Esophagus squamous epithelium (tissue), 5 donors: ENCODE measurements around the gene LTBP2. TPM values are rescaled to one million over a fixed set of nuclear protein-coding genes. Genes with fewer than 3 reads are reported as not detected.

Source experiments
- DNase-seq: peaks from one replicate; lab custom pipeline; 2025; lab: John Stamatoyannopoulos, UW
- H3K27ac ChIP-seq, 4 donors: fragments of 200-600 bp; sonication (generic); one replicate each; pipeline ENCODE4 v1.5.1; 2016 to 2019; ENCODE audit warnings: mild to moderate bottlenecking in 1 of 4
- H3K27me3 ChIP-seq, 4 donors: fragments of 200-600 bp; sonication (generic); 1 replicate in 3 of 4; 2 replicates in 1 of 4; pipeline versions ENCODE4 v1.5.1 to v1.6.0; 2017 to 2021; ENCODE audit warnings: antibody characterized with exemption in 1 of 4
- H3K36me3 ChIP-seq, 3 donors: fragments of 200-600 bp; sonication (generic); one replicate each; pipeline ENCODE4 v1.5.1; 2016 to 2019
- H3K4me1 ChIP-seq, 3 donors: fragments of 200-600 bp; sonication (generic); one replicate each; pipeline ENCODE4 v1.5.1; 2017 to 2019
- H3K4me3 ChIP-seq, 4 donors: fragments of 200-600 bp; sonication (generic); 1 replicate in 3 of 4; 2 replicates in 1 of 4; pipeline ENCODE4 v1.5.1; 2016 to 2019; ENCODE audit warnings: mild to moderate bottlenecking in 2 of 4, moderate library complexity in 1 of 4
- H3K9me3 ChIP-seq, 3 donors: fragments of 200-600 bp; sonication (generic); one replicate each; pipeline ENCODE4 v1.5.1; 2016 to 2019
- CTCF ChIP-seq, 6 experiments: fragments of 450-650 bp in 4 of 6; fragments of 200-600 bp in 2 of 6; sonication (generic) in 2 of 6; IDR thresholded peaks; one replicate each; pipeline ENCODE4 v1.5.1; 2016 to 2019; ENCODE audit warnings: antibody characterized with exemption in 6 of 6, mild to moderate bottlenecking in 4 of 6, moderate library complexity in 4 of 6
- POLR2A ChIP-seq, 4 donors: fragments of 450-650 bp; IDR thresholded peaks; one replicate each; pipeline ENCODE4 v1.6.1; 2017; ENCODE audit warnings: antibody characterized with exemption in 4 of 4, mild to moderate bottlenecking in 4 of 4, moderate library complexity in 3 of 4
- WGBS, 2 donors: methylation state at CpG; one replicate each; pipeline ENCODE4 v1.1.5; 2018; 5-methylcytosine and 5-hydroxymethylcytosine counted together
- intact Hi-C: fragments of 100-400 bp; cut with DNase I; formaldehyde crosslinking; loops from one replicate; pipeline ENCODE4 v1.15.0; 2022
- total RNA-seq, 4 donors: library from RNA; depleted of rRNA; stranded (reverse); fragments of >200 nt; gene quantifications; one replicate each; pipeline ENCODE4 v1.1.0, GENCODE V29; 2016
- donor health status: DM: yes; HTN: yes; CAD: no.

LTBP2 gene
- total RNA-seq, 4 donors from 2014 or later: 10.3 to 41.6 (median 17.0) TPM

GRCh38 chr14:74547331-74547927, 64.6 kb downstream of the LTBP2 start:
- H3K27me3 ChIP-seq: no peaks in the 10 kb centered on the region
- intact Hi-C loops: no loop called here
- WGBS, 2 donors: 93 to 95% methylated on average over 4 of the region's 5 CpGs

GRCh38 chr14:74546416-74546815, 65.6 kb downstream of the LTBP2 start:
- no peak for DNase-seq
- TF ChIP-seq POLR2A (IDR thresholded peaks at IDR 0.05) (no peak), CTCF (IDR thresholded peaks at IDR 0.05) (no peak)
- Histone ChIP-seq H3K4me1 (peaks cover 5 to 31% (median 11%) of the 10 kb centered on the region in 3 donors), H3K9me3 (no peaks in the 10 kb centered on the region), H3K4me3 (no peak overlapping the region), H3K27ac (no peak overlapping the region), H3K27me3 (no peaks in the 10 kb centered on the region), H3K36me3 (peaks cover 0 to 53% (median 4%) of the 10 kb centered on the region in 3 donors)
- intact Hi-C loops: no loop called here
- 52 to 71% methylated on average over 8 to 9 of the region's 11 CpGs for WGBS, 2 donors

More at GRCh38 chr14:74547331-74547927, 64.6 kb downstream of the LTBP2 start:
- H3K4me3 ChIP-seq: no peak overlapping the region
- TF ChIP-seq CTCF (IDR thresholded peaks at IDR 0.05): no peak
- TF ChIP-seq POLR2A (IDR thresholded peaks at IDR 0.05): no peak
- no peak for DNase-seq
- H3K9me3 ChIP-seq: no peaks in the 10 kb centered on the region
- H3K4me1 ChIP-seq: peaks cover 15 to 41% (median 21%) of the 10 kb centered on the region in 3 donors
- peaks cover 0 to 46% (median 4%) of the 10 kb centered on the region in 3 donors for H3K36me3 ChIP-seq
- no peak overlapping the region for H3K27ac ChIP-seq

DNA sequence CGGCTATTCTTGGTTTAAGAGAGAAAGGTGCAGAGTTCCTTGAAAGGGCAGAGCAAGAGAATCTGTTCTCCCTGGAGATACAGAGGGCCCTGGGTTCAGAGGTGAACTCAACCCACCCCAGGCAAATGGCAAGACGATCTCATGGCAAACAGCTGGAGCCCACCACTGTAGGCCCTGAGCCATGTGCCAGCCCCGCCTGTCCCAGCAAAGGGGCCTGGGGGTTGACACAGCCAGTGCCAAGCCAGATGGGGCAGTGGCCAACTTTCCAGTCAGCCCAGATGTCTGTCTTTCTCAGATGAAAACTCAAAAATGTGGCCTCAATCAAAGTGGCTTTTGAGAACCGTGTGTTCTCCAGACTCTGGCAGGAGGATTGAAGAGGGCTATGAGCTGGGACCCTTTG, 66.7 kb downstream of the LTBP2 start:
- Histone ChIP-seq H3K9me3 (no peaks in the 10 kb centered on the region), H3K27me3 (no peaks in the 10 kb centered on the region), H3K4me3 (no peak overlapping the region), H3K27ac (no peak overlapping the region), H3K4me1 (peaks cover 5 to 21% (median 11%) of the 10 kb centered on the region in 3 donors), H3K36me3 (peaks cover 0 to 45% (median 4%) of the 10 kb centered on the region in 3 donors)
- TF ChIP-seq POLR2A (IDR thresholded peaks at IDR 0.05): no peak
- no peak for TF ChIP-seq CTCF (IDR thresholded peaks at IDR 0.05)
- 80 to 89% methylated on average over 1 to 3 of the region's 4 CpGs for WGBS, 2 donors
- DNase-seq: no peak
- intact Hi-C loops: no loop called here

DNA sequence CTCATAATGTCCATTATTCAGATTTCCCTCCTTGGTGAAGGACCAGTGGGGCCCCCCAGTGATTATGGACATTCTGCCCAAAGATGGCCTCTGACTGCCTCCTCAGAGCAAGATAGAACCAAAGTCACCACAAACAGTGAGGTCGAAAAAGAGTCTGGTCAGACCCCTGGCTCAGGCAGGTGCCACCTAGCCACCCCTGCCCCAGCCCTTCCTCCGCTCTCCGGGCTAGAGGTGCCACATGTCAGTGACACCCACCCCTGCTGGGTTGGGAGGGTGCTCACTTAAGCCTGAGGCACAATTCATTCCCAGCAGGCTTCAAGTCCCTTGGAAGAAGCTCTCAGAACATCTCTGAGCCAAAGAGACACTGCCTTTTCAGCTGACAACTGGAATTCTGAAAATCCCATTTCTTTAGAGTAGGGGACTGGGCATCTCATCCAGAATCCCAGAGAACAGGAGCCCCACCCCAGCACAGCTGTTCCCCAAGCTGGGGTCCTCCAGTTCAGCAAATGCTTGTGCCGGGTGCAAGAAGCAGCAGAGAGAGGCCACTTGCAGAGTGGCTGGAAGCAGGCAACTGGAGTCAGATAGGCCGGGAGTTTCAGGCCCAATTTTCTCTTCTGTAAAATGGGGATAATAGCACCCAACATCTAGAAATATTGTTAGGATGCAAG, 68.1 kb downstream of the LTBP2 start:
- no peak for DNase-seq
- H3K9me3 ChIP-seq: no peaks in the 10 kb centered on the region
- H3K27me3 ChIP-seq: no peaks in the 10 kb centered on the region
- no peak overlapping the region for H3K27ac ChIP-seq
- intact Hi-C loops: no loop called here
- H3K4me3 ChIP-seq: no peak overlapping the region
- H3K36me3 ChIP-seq: peaks cover 0 to 52% (median 4%) of the 10 kb centered on the region in 3 donors
- TF ChIP-seq POLR2A (IDR thresholded peaks at IDR 0.05) (no peak), CTCF (IDR thresholded peaks at IDR 0.05) (no peak)
- WGBS, 2 donors: 83 to 95% methylated on average over 3 to 5 of the region's 5 CpGs
- peaks cover 0 to 7% (median 6%) of the 10 kb centered on the region in 3 donors for H3K4me1 ChIP-seq

- H3K4me1 ChIP-seq: no peaks in the 10 kb centered on the region
- no peak overlapping the region for H3K27ac ChIP-seq
- H3K27me3 ChIP-seq: no peaks in the 10 kb centered on the region
- no peak for TF ChIP-seq POLR2A (IDR thresholded peaks at IDR 0.05)
- no peak for TF ChIP-seq CTCF (IDR thresholded peaks at IDR 0.05)
- no peak for DNase-seq
- intact Hi-C loops: no loop called here
- no peaks in the 10 kb centered on the region for H3K9me3 ChIP-seq
- 86 to 95% methylated on average over 6 to 8 of the region's 10 CpGs for WGBS, 2 donors
- H3K4me3 ChIP-seq: no peak overlapping the region
- H3K36me3 ChIP-seq: peaks cover 0 to 48% (median 0%) of the 10 kb centered on the region in 3 donors
Measured at GRCh38 chr14:74542056-74542685, 69.9 kb downstream of the LTBP2 start.
